HepG2 (cell line): ENCODE data around the gene FILIP1. TPM values are rescaled to one million over a fixed set of nuclear protein-coding genes. Genes with fewer than 3 reads are reported as not detected.
"Not testable (repeated sequence)": the region's sequence is repeated elsewhere in the genome, so short reads cannot be mapped to it uniquely, and the experiment has no call there.

Experiments used
- ATAC-seq: fragments of 200-7000 bp; cut with Tn5 transposase; 3 replicates; pipeline ENCODE4 v1.9.1; 2020; ENCODE audit warnings: mild to moderate bottlenecking, moderate library complexity
- BruUV-seq: library from RNA; stranded (reverse); fragments of 400-500 nt; replicated peaks from 2 replicates; lab custom pipeline; 2021; lab: Mats Ljungman, UMichigan
- CTCF ChIA-PET: fragments of 300-600 bp; formaldehyde crosslinking; extraction: SDS; loops from one replicate; lab custom pipeline; 2021; ENCODE audit warnings: low total read pairs, inconsistent platforms, low intra/inter-chr PET ratio; lab: Yijun Ruan, JAX
- POLR2A ChIA-PET: fragments of 350-600 bp; sonication (Branson Sonifier 250); formaldehyde crosslinking; loops from one replicate; lab custom pipeline; 2020; ENCODE audit warnings: antibody characterized with exemption, inconsistent platforms; lab: Yijun Ruan, JAX
- DNase-seq: peaks from one replicate; pipeline ENCODE4 v3.0.0-alpha.2; 2015; ENCODE audit warnings: low spot score
- FAIRE-seq: peaks from 3 replicates; lab custom pipeline; 2011; peaks lifted over from hg19 to GRCh38; lab: Jason Lieb, UNC
- H2AFZ ChIP-seq: one replicate; pipeline ENCODE4 v1.6.1; 2011; ENCODE audit warnings: low read length, inconsistent platforms
- H3K27ac ChIP-seq: fragments of 300-600 bp; 3 replicates; pipeline ENCODE4 v1.8.0; 2011; ENCODE audit warnings: mixed run types, mild to moderate bottlenecking, mixed read lengths, low read length, inconsistent platforms; ENCODE audit not compliant: insufficient read depth; ENCODE audit errors: extremely low read length
- H3K27me3 ChIP-seq, 2 experiments: fragments of 200-600 bp in 1 of 2; 2 replicates in 1 of 2; 3 replicates in 1 of 2; pipeline versions ENCODE4 v1.6.0 to v1.8.0; 2011; ENCODE audit warnings: low read length in 2 of 2, mild to moderate bottlenecking in 2 of 2, moderate library complexity in 2 of 2, inconsistent platforms in 1 of 2; ENCODE audit not compliant: insufficient read depth in 2 of 2, control insufficient read depth in 1 of 2
- H3K36me3 ChIP-seq, 2 experiments: fragments of 200-600 bp in 1 of 2; replicated peaks in 1 of 2; 2 replicates in 1 of 2; 3 replicates in 1 of 2; pipeline versions ENCODE4 v1.5.1 to v1.8.0; 2011; ENCODE audit warnings: low read length in 2 of 2, inconsistent platforms in 1 of 2; ENCODE audit not compliant: insufficient read depth in 2 of 2, control insufficient read depth in 1 of 2
- H3K4me1 ChIP-seq: 2 replicates; pipeline ENCODE4 v1.5.1; 2012; ENCODE audit warnings: low read length, inconsistent platforms; ENCODE audit not compliant: insufficient read depth
- H3K4me2 ChIP-seq: 2 replicates; pipeline ENCODE4 v1.6.0; 2011; ENCODE audit warnings: low read depth, low read length, inconsistent platforms
- H3K4me3 ChIP-seq, 3 experiments: fragments of 200-600 bp in 1 of 3; sonication (generic), shearing (Covaris generic) in 1 of 3; replicated peaks in 1 of 3; 2 replicates each; pipeline ENCODE4 v1.5.1; 2011 to 2016; ENCODE audit warnings: low read length in 3 of 3, inconsistent platforms in 2 of 3, low read depth in 2 of 3, mild to moderate bottlenecking in 2 of 3, control low read depth in 1 of 3, mixed read lengths in 1 of 3; ENCODE audit not compliant: insufficient read depth in 1 of 3
- H3K79me2 ChIP-seq: one replicate; pipeline ENCODE4 v1.6.1; 2011; ENCODE audit warnings: low read length, inconsistent platforms; ENCODE audit not compliant: insufficient read depth
- H3K9ac ChIP-seq: 2 replicates; pipeline ENCODE4 v1.6.0; 2011; ENCODE audit warnings: mild to moderate bottlenecking, low read depth, low read length, inconsistent platforms; ENCODE audit not compliant: insufficient read depth
- H3K9me3 ChIP-seq: 2 replicates; pipeline ENCODE4 v1.5.1; 2012; ENCODE audit warnings: mild to moderate bottlenecking, low read length
- H4K20me1 ChIP-seq: 2 replicates; pipeline ENCODE4 v1.6.0; 2011; ENCODE audit warnings: inconsistent platforms, mild to moderate bottlenecking, low read length, moderate library complexity; ENCODE audit not compliant: insufficient read depth
- ATF1 ChIP-seq: IDR thresholded peaks from 2 replicates; pipeline ENCODE4 v1.6.1; 2016; ENCODE audit warnings: mild to moderate bottlenecking, control low read depth
- BCL3 ChIP-seq: sonication (generic); formaldehyde crosslinking; IDR thresholded peaks from 2 replicates; pipeline ENCODE4 v1.5.1; 2020; ENCODE audit warnings: mild to moderate bottlenecking, missing genetic modification reagents, moderate library complexity
- FOXO1 ChIP-seq: sonication (generic); formaldehyde crosslinking; IDR thresholded peaks from 2 replicates; pipeline ENCODE4 v1.4.0; 2020; ENCODE audit warnings: missing genetic modification reagents
- KLF15 ChIP-seq: sonication (generic); formaldehyde crosslinking; IDR thresholded peaks from 2 replicates; pipeline ENCODE4 v1.8.1; 2023; ENCODE audit warnings: borderline replicate concordance, mild to moderate bottlenecking, inconsistent platforms, missing genetic modification reagents, mixed read lengths
- TFDP1 ChIP-seq: IDR thresholded peaks from 2 replicates; pipeline ENCODE4 v1.6.1; 2016; ENCODE audit warnings: missing compliant biosample characterization, missing genetic modification reagents, borderline replicate concordance
- ZFY ChIP-seq: sonication (generic); formaldehyde crosslinking; IDR thresholded peaks from 2 replicates; pipeline ENCODE4 v1.4.0; 2020; ENCODE audit warnings: missing genetic modification reagents
- ZNF660 ChIP-seq: sonication (generic); formaldehyde crosslinking; IDR thresholded peaks from 2 replicates; pipeline ENCODE4 v1.5.1; 2020; ENCODE audit warnings: mild to moderate bottlenecking, low read depth, missing genetic modification reagents, borderline replicate concordance
- WGBS: methylation state at CpG from one replicate; pipeline ENCODE4 v1.1.6; 2017; ENCODE audit warnings: low lambda C conversion rate; 5-methylcytosine and 5-hydroxymethylcytosine counted together
- in situ Hi-C: cut with HindIII; loops from 2 replicates; pipeline ENCODE4 v1.10.0; 2017; ENCODE audit warnings: low pct_unique_long_range_greater_than_20kb; ENCODE audit not compliant: extremely low pct_ligation_motif_present
- intact Hi-C: fragments of 100-400 bp; cut with micrococcal nuclease; formaldehyde crosslinking; loops from one replicate; pipeline ENCODE4 v1.10.0; 2022; ENCODE audit not compliant: unreplicated experiment
- polyA plus RNA-seq, 8 experiments: library from polyadenylated mRNA; depleted of rRNA in 3 of 8; stranded (reverse) in 7 of 8; unstranded in 1 of 8; fragments of >200 nt; fragmentation: Illumina TruSeq in 4 of 8; extraction: Trizol in 4 of 8; gene quantifications; 2 replicates each; pipeline versions ENCODE4 v1.2.1 to v1.2.3, GENCODE V29; 2011 to 2016; ENCODE audit warnings: low read depth in 4 of 8, missing spikeins in 1 of 8, mixed read lengths in 1 of 8; ENCODE audit not compliant: insufficient read depth in 1 of 8
- total RNA-seq, 5 experiments: library from RNA; depleted of rRNA; stranded (reverse); fragments of >200 nt; fragmentation: Illumina TruSeq; extraction: Trizol; gene quantifications; 2 replicates each; pipeline ENCODE4 v1.2.3, GENCODE V29; 2016; ENCODE audit warnings: low read depth in 1 of 5

Gene FILIP1
- total and polyA plus RNA-seq, 2 of the 13 experiments (the other 11 are each of a cell fraction or from before 2014, with no cell fraction given): not detected

- H3K36me3 ChIP-seq, FAIRE-seq, H2AFZ ChIP-seq, H3K27me3 ChIP-seq, in situ Hi-C loops, H3K27ac ChIP-seq, H3K79me2 ChIP-seq, H3K9ac ChIP-seq, BruUV-seq, H4K20me1 ChIP-seq, intact Hi-C loops, POLR2A ChIA-PET, CTCF ChIA-PET, H3K4me2 ChIP-seq, H3K4me1 ChIP-seq, H3K4me3 ChIP-seq, DNase-seq, ATAC-seq, H3K9me3 ChIP-seq: not testable (repeated sequence)
- 32% methylated on average over 1 of the region's 1 CpG for WGBS
Observed at GRCh38 chr6:75432809-75433208, 60.8 kb downstream of the FILIP1 start.

- H3K27me3 ChIP-seq: no peaks in the 10 kb centered on the region
- H4K20me1 ChIP-seq: no peaks in the 10 kb centered on the region
- no peak overlapping the region for H3K4me3 ChIP-seq
- H3K27ac ChIP-seq: no peak overlapping the region
- no peak for FAIRE-seq
- H3K9ac ChIP-seq: no peak overlapping the region
- H3K4me1 ChIP-seq: no peaks in the 10 kb centered on the region
- no peak for DNase-seq
- TF ChIP-seq BCL3 (CRISPR knock-in tag) (no peak), KLF15 (CRISPR knock-in tag) (no peak), FOXO1 (CRISPR knock-in tag) (no peak), ATF1 (CRISPR knock-in tag) (no peak), TFDP1 (no peak), ZNF660 (CRISPR knock-in tag) (no peak), ZFY (CRISPR knock-in tag) (no peak)
- TF ChIP-seq, all 625 proteins: peak for 0
- Histone ChIP-seq H3K4me2 (no peak overlapping the region), H3K79me2 (no peaks in the 10 kb centered on the region), H2AFZ (no peak overlapping the region), H3K9me3 (no peaks in the 10 kb centered on the region), H3K36me3 (no peaks in the 10 kb centered on the region)
- POLR2A ChIA-PET: no interaction called here
- no TSS peak for BruUV-seq
- CTCF ChIA-PET: no interaction called here
- ATAC-seq: no peak
- intact Hi-C loops (no loop called here), in situ Hi-C loops (no loop called here)
- 0% methylated on average over 1 of the region's 1 CpG for WGBS
Observed at GRCh38 chr6:75431379-75431778, 62.2 kb downstream of the FILIP1 start.
